CMK (cell line): ENCODE data around the gene TAS1R1.

Experiments used
- DNase-seq: peaks from one replicate; pipeline ENCODE4 v3.0.0-alpha.2; 2010; ENCODE audit warnings: low read depth

TAS1R1 gene

DNA sequence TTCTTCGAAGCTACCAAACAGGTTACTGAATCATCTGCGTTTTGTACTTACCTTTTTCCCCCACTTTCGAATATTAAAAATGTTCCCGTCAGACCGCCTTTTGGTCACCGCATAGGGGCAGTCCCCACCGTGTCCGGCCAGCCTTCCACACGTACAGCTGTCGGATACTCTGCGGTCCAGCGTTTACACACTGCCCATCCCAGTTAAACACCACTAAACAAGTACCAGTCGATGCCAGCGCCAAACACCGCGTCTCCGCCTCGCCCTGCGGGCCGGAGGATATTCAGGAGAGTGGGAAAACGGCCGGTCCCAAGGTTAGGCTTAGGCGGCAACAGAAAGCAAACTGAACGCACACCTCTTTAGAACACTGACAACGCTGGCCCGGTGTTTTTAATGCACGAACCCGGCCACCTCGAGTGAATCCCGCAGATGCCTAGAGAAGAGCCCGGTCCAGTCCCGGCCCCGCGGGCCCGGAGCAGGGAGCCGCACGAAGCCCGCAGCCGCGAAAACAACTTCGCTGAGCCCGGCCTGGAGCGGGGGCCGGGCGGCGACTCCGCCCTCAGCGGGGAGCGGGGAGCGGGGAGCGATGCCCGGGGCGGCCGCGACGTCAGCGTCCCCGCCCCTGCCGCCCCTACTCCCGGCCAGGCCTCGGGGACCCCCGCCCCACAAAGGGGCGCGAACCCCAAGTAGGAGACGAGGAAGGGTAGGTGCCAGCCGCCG is 57.7 kb downstream of the TAS1R1 start:
- DNase-seq = no peak

DNA sequence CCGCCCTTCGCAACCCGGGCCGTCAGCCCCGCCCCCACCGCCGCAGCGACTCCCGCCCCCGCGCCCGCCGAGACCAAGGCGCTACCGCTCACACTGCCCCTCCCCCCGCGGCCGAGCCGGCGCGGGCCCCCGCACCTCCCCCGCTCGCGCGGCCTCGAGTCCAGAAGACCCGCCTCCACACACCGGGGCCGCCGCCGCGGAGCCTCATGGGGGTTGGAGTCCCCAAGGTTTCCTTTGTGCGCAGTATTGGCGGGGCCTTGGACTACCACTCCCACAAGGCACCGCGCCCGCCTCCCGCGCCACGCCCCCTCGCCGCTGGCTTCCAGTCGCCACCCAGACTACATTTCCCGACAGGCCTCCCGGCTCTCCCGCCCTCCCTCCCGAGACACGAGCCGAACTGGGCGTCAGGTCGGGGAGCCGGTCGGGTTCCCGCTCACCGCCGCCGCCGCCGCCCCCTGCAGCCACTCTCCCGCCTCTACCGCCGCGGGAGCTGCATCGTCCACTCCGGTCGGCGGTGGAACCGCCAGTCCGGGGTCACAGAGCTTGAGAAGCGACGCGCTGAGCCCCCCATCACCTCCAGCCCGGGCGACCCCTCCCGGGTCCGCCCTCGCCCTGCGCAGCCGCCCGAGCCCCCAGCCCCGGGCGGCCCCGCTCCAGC is 58.4 kb downstream of the TAS1R1 start, which contains the start of gene PHF13:
PHF13 (plus strand) TSS at position 371 of the 658 bp plus-strand sequence. CDS start 336 bp downstream, outside the sequence.
- peak; percentile 99 for DNase-seq

DNA sequence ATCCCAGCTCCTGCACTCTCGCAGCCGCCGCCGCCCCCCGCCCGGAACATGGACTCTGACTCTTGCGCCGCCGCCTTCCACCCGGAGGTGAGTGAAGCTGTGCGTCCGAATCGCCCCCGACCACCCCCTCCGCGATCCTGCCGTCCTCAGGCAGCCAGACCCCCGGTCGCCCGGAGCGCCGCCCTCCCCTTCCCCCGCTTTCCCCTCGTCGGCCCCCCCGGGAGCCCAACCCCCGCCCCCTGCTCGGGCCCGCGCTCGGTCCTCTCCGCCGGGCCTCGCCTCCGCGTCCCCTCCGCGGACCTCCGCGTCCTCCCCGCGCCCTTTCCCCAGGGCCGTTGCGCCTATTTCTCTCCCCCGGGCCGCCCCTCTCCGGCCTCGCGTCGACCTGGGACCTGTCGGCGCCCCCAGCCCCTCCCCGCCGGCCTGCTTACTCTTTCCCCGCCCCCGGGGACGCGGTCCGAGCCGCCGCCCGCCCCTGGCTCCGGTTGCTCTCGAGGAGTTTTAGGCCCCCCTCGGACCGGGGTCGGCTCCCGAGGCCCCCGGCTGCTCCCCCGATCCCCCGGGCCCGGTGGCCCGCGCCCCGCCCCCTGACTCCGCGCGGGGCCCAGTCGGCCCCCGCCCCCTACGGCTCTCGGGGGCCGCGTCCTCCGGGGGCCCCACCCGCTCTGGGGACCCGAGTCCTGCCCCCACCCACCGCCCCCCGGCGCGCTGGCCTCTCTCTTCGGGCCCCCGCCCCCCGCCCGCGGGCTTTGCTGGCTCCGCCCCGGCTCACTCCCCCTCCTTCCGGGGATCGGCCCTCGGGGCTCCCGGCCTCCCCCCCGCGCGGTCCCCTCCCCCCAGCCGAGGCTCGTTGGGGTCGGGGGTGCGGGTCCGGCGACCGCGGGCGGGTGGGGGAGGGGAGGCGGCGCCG is 59.2 kb downstream of the TAS1R1 start:
- peak; percentile 54 for DNase-seq

DNA sequence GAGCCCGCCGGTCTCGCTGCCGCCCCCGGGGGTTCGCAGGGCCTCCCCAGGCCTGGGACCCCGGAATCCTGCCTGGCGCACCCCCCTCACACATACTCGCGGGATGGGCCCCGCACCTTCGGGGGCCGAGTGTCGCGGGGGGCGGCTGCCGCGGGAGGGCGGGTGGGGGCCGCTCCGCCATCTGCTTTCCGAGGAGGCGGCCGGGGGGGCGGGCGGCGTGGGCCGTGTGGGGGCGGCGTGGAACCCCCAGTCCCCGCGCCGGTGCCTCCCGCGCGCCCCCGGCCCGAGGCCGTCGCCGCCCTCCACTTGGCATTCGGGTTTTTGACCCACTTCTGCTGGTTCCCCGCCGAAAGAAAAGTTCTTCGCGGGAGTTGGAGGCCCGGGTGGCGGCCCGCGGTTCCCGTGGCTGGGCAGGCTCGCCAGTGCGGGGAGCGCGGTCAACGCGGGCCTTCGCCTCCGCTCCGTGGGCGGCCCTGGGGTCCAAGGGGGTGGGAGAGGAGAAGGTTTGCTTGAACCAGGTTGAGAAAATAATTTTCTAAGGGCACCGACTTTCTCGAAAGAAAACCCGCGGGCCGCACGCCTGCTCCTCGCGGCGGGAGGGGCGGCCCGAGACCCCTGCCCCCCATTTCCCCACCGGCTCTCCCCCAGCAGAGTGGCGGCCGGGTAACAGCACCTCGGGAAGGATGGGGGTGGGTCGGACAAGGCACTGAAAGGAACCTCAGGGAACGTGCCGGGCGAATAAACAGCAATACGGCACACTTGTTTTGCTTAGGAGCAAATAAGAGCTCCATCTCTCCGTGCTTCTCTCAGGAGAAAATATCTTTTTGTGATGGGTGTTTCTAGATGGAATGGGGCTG is 60.0 kb downstream of the TAS1R1 start:
- no peak for DNase-seq

DNA sequence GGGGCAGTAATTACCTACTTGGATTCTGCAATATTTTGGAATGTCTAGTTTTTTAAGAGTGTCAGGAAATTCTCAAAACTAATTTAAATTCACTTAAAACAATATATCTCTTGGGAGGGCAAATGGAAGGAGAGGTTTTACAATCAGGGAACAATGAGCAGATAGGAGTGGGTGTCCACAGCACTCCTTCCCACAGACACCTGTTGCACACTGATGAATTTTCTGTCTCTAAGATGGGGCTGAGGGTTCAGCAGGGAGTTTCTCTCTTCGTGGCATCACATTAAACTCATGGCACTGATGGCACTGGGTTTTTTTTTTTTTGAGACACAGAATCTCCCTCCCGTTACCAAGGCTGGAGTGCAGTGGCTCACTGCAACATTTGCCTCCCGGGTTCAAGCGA is 63.9 kb downstream of the TAS1R1 start:
- DNase-seq = no peak

DNA sequence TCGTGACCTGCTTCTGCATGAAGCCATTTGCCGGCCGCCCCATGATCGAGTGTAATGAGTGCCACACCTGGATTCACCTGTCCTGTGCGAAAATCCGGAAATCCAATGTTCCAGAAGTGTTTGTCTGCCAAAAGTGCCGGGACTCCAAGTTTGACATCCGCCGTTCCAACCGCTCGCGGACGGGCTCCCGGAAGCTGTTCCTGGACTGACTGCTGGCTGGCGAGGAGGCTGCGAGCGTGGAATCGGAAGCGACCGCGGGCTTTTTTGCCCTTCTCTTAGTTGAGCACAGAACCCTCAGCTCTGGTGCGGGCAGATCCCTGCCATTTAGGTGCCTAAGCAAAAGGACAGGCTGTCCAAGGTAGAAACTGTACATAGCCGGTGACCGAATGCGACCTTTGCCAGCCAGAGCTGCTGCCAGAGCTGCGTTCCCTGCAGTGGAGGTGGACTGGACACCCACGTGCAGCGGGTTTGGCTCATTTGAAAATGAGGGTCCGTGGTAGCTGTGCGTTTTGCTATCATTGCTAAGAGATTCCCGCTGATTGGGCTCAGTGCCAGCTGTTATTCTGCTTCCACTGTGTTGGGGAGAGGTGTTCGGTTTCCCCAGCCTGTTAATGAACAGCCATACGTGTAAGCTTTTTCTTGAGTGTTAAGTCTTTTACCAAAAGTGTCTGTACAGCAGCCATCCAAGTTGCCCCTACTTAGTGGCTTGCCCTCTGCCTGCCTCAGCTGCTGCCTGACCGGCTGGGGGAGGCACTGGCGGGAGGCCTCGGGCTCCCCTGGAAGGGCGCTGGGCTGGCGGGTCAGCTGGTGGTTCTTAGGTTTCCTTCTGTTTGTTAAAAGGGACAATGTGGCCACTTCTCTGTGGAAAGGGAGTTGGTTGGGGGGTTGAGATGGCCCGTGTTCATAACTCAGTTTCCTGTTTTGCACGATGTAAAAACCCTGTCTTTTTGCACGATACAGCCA is 66.6 kb downstream of the TAS1R1 start:
- DNase-seq = no peak

DNA sequence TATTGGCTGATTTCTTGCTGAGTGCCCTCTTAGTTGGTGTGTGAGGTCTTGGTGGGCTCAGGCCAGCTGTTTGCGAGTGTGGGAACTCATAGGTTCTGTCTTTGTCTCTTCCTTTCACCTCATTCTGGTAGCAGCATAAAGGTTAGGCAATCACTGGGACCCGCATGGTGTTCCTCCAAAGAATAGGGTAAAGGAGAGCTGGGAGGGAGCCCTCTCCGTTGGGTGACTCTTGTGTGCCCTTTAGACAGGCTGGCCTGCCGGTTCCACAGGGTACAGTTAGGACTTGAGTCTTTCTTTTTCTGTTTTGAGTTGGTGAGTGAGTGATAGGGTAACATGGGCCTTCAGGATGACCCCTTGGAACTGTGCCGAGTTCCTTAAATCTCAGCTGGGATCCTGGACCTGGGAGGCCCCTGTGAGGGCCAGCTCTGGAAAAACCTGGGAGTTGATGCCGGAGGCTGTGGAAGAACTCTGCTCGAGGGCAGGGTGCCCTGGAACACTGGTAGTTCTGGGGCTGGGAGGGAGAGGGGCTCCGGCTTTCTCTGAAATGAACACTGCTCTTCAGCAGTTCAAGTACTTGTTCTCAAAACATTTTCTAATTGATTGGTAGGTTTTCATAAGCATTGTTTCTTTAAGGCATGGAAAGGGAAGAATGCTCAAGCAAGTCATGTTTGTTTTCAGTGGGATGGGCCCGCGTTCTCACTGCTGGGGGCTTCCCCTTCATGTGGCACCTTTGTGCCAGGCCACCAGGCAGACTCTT is 67.5 kb downstream of the TAS1R1 start:
- no peak for DNase-seq

DNA sequence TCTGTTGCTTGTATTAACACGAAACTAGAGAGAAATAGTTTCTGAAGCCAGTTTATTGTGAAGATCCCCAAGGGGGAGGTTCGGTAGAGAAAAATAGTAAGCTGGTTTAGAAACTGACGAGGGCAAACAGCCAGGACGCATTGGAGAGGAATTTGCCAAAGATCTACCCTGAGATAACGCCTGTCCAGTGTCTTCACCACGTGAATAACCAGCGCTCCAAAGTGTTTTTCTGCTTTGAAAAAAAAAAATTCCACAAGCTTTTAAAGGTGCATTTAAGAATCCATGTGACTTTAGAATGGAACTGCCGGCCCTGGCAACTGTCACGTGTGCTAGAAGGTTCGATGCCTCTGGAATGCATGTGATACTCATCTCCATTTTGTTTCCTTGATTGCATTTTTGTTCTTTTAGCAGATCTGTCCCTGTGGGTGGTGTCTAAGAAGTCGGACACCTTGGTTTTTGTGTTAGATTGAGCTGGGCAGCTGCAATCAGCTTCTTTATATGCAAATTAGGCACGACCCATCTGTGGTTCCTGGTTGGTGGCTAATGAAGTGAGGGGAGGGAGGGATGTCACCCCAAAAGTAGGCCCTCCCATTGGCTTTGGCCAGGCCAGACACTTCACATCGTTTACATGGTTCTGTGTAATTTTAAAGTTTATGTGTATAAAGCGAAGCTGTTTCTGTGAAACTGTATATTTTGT is 68.3 kb downstream of the TAS1R1 start:
- no peak for DNase-seq

DNA sequence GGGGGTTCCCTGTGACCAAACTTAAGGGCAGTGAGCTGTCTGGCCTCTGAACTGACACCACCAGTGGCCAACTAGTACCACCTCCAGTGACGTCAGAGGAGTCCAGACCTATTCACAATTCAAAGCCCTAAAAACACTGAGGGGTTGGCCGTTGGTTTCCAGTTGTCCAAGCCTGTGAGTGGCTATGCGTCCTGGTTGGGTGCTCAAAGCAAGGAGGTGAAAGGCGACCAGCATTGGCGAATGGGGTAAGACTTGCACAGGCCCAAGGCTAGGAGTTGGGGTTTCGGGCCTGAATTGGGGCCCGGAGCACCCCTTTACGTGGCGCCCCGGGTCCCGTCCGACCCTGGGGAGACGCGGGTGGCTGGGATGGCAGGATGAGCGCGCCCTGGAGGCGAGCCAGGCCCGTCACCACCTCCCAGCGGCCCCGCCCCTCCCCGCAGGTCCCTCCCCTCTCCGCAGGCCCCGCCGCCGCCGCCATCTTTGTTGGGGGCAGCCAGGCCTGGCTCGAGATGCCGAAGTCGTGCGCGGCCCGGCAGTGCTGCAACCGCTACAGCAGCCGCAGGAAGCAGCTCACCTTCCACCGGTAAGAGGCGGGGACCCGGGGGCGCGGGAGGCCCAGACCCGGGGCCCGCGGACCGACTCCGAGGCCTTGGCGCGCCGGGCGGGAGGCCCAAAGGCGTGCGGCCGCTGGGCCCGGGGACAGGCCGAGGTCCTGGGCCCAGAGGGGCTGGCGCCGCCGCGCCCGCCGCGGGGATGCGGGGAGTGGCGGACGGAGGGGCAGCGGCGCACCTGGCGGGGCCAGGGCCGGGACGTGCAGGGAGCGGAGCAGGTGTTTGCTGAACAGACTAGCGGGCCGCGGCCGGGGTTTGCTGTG is 69.8 kb downstream of the TAS1R1 start, which contains the start of gene THAP3:
THAP3 (plus strand) TSS at position 159 of the 874 bp plus-strand sequence; CDS start at position 510, 351 bp downstream.
- DNase-seq = peak; percentile 59

DNA sequence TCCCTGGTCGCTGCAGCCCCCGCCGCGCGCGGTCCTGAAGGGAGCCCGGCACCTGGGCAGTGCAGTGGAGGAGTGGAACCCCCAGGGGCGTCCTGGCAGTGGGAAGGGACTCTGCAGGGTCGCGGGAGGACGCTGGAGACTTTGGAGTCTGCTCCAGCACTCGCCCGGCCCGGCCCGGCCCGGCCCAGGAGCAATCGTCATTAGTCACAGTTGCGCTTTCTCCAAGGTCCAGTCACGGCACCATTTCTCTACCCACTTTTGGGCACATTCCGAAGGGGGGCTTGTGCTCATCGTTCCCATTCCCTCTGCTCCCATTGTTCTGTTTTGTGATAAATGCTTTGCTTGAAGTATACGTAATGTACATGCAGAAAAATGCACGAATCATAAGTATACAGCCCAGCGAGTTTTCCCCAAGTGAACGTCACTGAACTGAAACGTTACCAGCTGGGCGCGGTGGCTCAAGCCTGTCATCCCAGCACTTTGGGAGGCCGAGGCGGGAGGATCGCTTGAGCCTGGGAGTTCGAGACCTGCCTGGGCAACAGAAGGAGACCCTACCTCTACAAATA is 70.6 kb downstream of the TAS1R1 start:
- DNase-seq = no peak

DNA sequence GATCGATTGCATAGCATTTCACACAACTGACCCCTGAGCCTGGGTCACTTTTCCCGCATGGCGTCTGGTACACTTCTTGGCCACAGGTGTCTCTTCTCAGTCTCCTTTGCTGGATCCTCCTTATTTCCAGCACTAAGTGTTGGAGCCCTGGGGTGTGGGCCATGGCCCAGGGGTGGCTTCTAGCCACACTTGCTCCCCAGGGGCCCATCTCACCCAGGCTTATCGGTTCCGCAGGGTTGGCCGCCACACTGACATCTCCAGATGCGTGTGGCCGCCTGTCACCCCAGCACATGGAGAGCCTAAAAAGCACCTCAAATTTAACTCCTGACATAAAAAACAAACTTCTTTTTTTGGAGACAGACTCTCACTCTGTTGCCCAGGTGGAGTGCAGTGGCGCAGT is 71.9 kb downstream of the TAS1R1 start:
- no peak for DNase-seq

DNA sequence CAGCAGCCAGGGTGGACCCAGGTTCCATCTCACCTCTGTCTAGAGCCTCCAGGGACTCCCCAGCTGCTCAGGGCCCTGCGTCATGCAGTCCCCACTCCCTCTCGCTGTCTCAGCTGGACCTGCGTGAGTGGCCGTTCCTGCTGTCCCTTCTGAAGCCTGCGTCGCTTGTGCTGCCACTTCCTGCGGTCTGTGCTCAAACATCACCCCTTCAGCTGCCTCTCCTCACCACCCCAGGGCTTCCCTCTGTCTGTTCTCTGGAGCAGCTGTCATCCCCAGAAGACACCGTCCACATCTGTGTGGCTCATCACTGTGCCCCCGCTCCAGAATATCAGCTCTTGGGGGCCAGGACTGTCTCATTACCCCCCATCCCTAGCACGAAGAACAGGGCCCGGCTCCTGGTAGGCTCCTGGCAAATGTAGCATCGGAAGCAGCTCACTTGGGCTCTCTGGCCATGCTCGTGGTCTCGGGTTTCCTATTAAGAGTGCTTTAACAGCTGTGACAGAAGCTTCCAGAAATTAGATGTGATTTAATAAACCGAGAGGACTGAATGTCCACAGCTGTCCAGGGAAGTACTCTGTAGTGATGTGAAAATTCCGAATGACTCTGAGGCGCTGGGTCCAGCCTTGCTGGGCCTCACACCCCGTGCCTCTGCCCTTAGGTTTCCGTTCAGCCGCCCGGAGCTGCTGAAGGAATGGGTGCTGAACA is 72.9 kb downstream of the TAS1R1 start:
- no peak for DNase-seq

DNA sequence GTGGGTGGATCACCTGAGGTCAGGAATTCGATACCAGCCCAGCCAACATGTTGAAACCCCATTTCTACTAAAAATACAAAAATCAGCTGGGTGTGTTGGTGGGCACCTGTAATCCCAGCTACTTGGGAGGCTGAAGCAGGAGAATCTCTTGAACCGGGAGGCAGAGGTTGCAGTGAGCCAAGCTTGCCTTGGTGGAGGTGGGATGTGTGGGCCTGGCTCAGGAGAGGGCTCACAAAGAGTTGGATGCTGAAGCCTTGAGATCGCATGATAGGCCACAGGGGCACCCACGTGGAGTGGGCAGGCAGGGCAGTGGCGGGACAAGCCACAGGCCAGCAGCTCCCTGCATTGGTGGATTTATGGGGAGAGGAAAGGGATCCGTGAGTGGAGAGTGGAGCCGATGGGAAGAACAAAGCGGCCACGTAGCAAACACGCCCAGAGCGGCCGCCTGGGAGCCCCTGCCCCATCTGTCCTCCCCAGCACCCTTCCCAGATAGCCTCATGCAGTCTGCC is 73.9 kb downstream of the TAS1R1 start:
- DNase-seq = no peak
